Keratinocyte (primary cell): ENCODE results near the gene FA2H. TPM values are rescaled to one million over a fixed set of nuclear protein-coding genes. Genes with fewer than 3 reads are reported as not detected.

ENCODE experiments used
- DNase-seq: peaks from one replicate; pipeline ENCODE4 v3.0.0-alpha.2; 2011; ENCODE audit warnings: low read depth, missing footprints, low spot score
- FAIRE-seq: peaks from 2 replicates; lab custom pipeline; 2011; peaks lifted over from hg19 to GRCh38; lab: Jason Lieb, UNC
- H2AFZ ChIP-seq: 2 replicates; pipeline ENCODE4 v1.6.0; 2012; ENCODE audit warnings: low read length, control low read depth, inconsistent platforms; ENCODE audit not compliant: control insufficient read depth
- H3K27ac ChIP-seq: 2 replicates; pipeline ENCODE4 v1.5.1; 2011; ENCODE audit warnings: low read length; ENCODE audit not compliant: control insufficient read depth, insufficient read depth
- H3K27me3 ChIP-seq: 3 replicates; pipeline ENCODE4 v1.6.0; 2011; ENCODE audit warnings: low read length; ENCODE audit not compliant: control insufficient read depth, insufficient read depth; ENCODE audit errors: extremely low read depth
- H3K36me3 ChIP-seq, 2 experiments: 2 replicates in 1 of 2; 3 replicates in 1 of 2; pipeline ENCODE4 v1.5.1; 2011; ENCODE audit warnings: low read length in 2 of 2, mild to moderate bottlenecking in 1 of 2; ENCODE audit not compliant: control insufficient read depth in 2 of 2, insufficient read depth in 2 of 2; ENCODE audit errors: extremely low read depth in 1 of 2
- H3K4me1 ChIP-seq: 3 replicates; pipeline ENCODE4 v1.5.1; 2011; ENCODE audit warnings: low read length; ENCODE audit not compliant: control insufficient read depth, insufficient read depth; ENCODE audit errors: extremely low read depth
- H3K4me2 ChIP-seq: 3 replicates; pipeline ENCODE4 v1.6.0; 2011; ENCODE audit warnings: low read depth, low read length; ENCODE audit not compliant: control insufficient read depth, insufficient read depth; ENCODE audit errors: extremely low read depth
- H3K4me3 ChIP-seq, 3 experiments: fragments of 200-600 bp in 1 of 3; sonication (generic) in 1 of 3; 2 replicates in 2 of 3; 3 replicates in 1 of 3; pipeline ENCODE4 v1.5.1; 2011 to 2016; ENCODE audit warnings: low read length in 3 of 3, mild to moderate bottlenecking in 3 of 3, control low read depth in 2 of 3, inconsistent platforms in 1 of 3, low read depth in 1 of 3, mixed read lengths in 1 of 3, mixed run types in 1 of 3, moderate library complexity in 1 of 3; ENCODE audit not compliant: control insufficient read depth in 2 of 3, insufficient read depth in 2 of 3; ENCODE audit errors: extremely low read depth in 1 of 3
- H3K79me2 ChIP-seq: 2 replicates; pipeline ENCODE4 v1.6.0; 2012; ENCODE audit warnings: low read length; ENCODE audit not compliant: control insufficient read depth, insufficient read depth
- H3K9ac ChIP-seq: 3 replicates; pipeline ENCODE4 v1.6.0; 2011; ENCODE audit warnings: low read length; ENCODE audit not compliant: control insufficient read depth, insufficient read depth; ENCODE audit errors: extremely low read depth
- H3K9me1 ChIP-seq: 3 replicates; pipeline ENCODE4 v1.6.0; 2011; ENCODE audit warnings: low read length; ENCODE audit not compliant: control insufficient read depth, insufficient read depth; ENCODE audit errors: extremely low read depth
- H3K9me3 ChIP-seq: 2 replicates; pipeline ENCODE4 v1.5.1; 2012; ENCODE audit warnings: low read depth, low read length; ENCODE audit not compliant: control insufficient read depth
- H4K20me1 ChIP-seq: 3 replicates; pipeline ENCODE4 v1.6.0; 2011; ENCODE audit warnings: low read length; ENCODE audit not compliant: control insufficient read depth, insufficient read depth; ENCODE audit errors: extremely low read depth
- EZH2 ChIP-seq: IDR thresholded peaks from one replicate; pipeline ENCODE4 v1.6.1; 2012; ENCODE audit warnings: inconsistent platforms, mild to moderate bottlenecking, low read length, moderate library complexity
- dilution Hi-C: fragments of 300-500 bp; cut with MboI; formaldehyde crosslinking; loops from one replicate; pipeline ENCODE4 v1.7.0; 2020; ENCODE audit warnings: low sequenced_read_pairs; ENCODE audit not compliant: extremely low pct_ligation_motif_present
- polyA plus RNA-seq, 5 experiments: library from polyadenylated mRNA; depleted of rRNA in 3 of 5; stranded (reverse) in 3 of 5; stranded (forward) in 1 of 5; unstranded in 1 of 5; fragments of >200 nt; gene quantifications; 1 replicate in 1 of 5; 2 replicates in 3 of 5; 3 replicates in 1 of 5; pipeline versions ENCODE4 v1.2.1 to v1.2.3, GENCODE V29; 2011 to 2012; ENCODE audit warnings: missing spikeins in 2 of 5, low read depth in 1 of 5, low replicate concordance in 1 of 5
- TF ChIP-seq, protein P1 (sequence below), 3 experiments: IDR thresholded peaks in 1 of 3; conservative IDR thresholded peaks in 1 of 3; optimal IDR thresholded peaks in 1 of 3; 2 replicates in 2 of 3; 3 replicates in 1 of 3; pipeline versions ENCODE3 to v1.5.1; 2011; ENCODE audit warnings: low read length in 3 of 3, mild to moderate bottlenecking in 3 of 3, moderate library complexity in 2 of 3, control low read depth in 1 of 3, inconsistent platforms in 1 of 3; ENCODE audit not compliant: insufficient read depth in 2 of 3; ENCODE audit errors: extremely low read depth in 1 of 3

Gene FA2H
- polyA plus RNA-seq, 1 donor (not counting 4 experiments of a cell fraction or from before 2014, with no cell fraction given) = 0.16 TPM

DNA sequence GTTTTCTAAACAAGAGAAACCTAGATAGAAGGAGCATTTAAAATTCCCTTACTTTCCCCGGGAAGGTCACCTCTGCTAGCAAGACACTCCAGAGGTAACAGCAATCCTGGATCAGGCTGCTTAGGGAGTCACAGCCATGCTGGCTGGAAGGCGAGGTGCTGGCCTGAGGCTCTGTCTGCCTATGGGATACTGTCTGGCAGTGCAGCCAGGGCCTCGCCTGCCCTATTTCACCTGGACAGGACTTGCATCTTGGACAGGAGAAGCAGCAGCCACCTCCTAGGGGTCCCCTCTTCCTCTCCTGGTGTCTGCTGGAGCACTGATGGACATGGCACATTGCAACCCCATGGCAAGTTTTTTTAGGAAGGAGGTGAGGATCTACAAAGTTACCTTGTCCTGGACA, 15.1 kb downstream of the FA2H start:
- FAIRE-seq = no peak
- Histone ChIP-seq H3K36me3 (no peaks in the 10 kb centered on the region), H3K9ac (no peak overlapping the region), H3K4me1 (no peaks in the 10 kb centered on the region), H3K4me3 (no peak overlapping the region), H3K79me2 (no peaks in the 10 kb centered on the region), H3K4me2 (no peak overlapping the region), H4K20me1 (no peaks in the 10 kb centered on the region), H3K9me1 (no peaks in the 10 kb centered on the region), H2AFZ (no peak overlapping the region), H3K27ac (no peak overlapping the region), H3K9me3 (no peaks in the 10 kb centered on the region), H3K27me3 (no peaks in the 10 kb centered on the region)
- TF ChIP-seq EZH2 = no peak
- TF ChIP-seq, protein P1, sequence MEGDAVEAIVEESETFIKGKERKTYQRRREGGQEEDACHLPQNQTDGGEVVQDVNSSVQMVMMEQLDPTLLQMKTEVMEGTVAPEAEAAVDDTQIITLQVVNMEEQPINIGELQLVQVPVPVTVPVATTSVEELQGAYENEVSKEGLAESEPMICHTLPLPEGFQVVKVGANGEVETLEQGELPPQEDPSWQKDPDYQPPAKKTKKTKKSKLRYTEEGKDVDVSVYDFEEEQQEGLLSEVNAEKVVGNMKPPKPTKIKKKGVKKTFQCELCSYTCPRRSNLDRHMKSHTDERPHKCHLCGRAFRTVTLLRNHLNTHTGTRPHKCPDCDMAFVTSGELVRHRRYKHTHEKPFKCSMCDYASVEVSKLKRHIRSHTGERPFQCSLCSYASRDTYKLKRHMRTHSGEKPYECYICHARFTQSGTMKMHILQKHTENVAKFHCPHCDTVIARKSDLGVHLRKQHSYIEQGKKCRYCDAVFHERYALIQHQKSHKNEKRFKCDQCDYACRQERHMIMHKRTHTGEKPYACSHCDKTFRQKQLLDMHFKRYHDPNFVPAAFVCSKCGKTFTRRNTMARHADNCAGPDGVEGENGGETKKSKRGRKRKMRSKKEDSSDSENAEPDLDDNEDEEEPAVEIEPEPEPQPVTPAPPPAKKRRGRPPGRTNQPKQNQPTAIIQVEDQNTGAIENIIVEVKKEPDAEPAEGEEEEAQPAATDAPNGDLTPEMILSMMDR (optimal IDR thresholded peaks at IDR 0.05 in 1 of 3, IDR thresholded peaks at IDR 0.05 in 1 of 3, conservative IDR thresholded peaks at IDR 0.05 in 1 of 3; ENCODE audit: extremely low read depth in 1 of 3, insufficient read depth in 2 of 3, low read length in 3 of 3) = no peak
- dilution Hi-C loops = no loop called here
- no peak for DNase-seq

DNA sequence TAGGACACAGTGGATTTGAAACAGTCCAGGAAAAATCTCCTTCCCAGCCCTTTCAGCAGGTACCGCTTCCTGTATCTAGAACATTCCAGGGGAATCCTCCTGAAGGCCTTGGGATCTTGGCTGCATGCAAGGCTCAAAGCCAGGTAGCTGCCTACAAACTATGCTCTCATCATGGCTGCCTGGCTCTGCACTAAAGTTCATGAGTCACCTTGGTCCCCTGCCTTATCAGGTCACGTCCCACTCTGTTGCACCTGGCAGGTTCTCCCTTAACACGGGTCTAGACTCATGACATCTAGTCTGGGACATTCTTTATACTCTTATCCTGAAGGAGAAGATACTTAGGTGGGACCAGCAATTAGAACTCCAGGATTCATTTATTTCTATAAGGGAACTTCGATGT, 15.8 kb downstream of the FA2H start:
- no peaks in the 10 kb centered on the region for H4K20me1 ChIP-seq
- no peak overlapping the region for H3K4me2 ChIP-seq
- H2AFZ ChIP-seq = no peak overlapping the region
- dilution Hi-C loops = no loop called here
- no peaks in the 10 kb centered on the region for H3K9me3 ChIP-seq
- H3K4me3 ChIP-seq = no peak overlapping the region
- FAIRE-seq (no peak), DNase-seq (no peak)
- H3K27ac ChIP-seq = no peak overlapping the region
- no peaks in the 10 kb centered on the region for H3K79me2 ChIP-seq
- H3K4me1 ChIP-seq = no peaks in the 10 kb centered on the region
- H3K9me1 ChIP-seq = no peaks in the 10 kb centered on the region
- TF ChIP-seq, protein P1 (optimal IDR thresholded peaks at IDR 0.05 in 1 of 3, IDR thresholded peaks at IDR 0.05 in 1 of 3, conservative IDR thresholded peaks at IDR 0.05 in 1 of 3; ENCODE audit: extremely low read depth in 1 of 3, insufficient read depth in 2 of 3, low read length in 3 of 3) = no peak
- no peak for TF ChIP-seq EZH2
- H3K36me3 ChIP-seq = no peaks in the 10 kb centered on the region
- no peaks in the 10 kb centered on the region for H3K27me3 ChIP-seq
- no peak overlapping the region for H3K9ac ChIP-seq
